GM12892 (cell line): ENCODE results near the gene RETSAT.

ENCODE experiments used
- POLR2A ChIP-seq: IDR thresholded peaks from 2 replicates; pipeline ENCODE4 v1.6.1; 2011; ENCODE audit warnings: low read depth, low read length, control low read depth
- POLR2AphosphoS5 ChIP-seq: IDR thresholded peaks from 2 replicates; pipeline ENCODE4 v1.6.1; 2011; ENCODE audit warnings: low read depth, low read length, control low read depth

DNA sequence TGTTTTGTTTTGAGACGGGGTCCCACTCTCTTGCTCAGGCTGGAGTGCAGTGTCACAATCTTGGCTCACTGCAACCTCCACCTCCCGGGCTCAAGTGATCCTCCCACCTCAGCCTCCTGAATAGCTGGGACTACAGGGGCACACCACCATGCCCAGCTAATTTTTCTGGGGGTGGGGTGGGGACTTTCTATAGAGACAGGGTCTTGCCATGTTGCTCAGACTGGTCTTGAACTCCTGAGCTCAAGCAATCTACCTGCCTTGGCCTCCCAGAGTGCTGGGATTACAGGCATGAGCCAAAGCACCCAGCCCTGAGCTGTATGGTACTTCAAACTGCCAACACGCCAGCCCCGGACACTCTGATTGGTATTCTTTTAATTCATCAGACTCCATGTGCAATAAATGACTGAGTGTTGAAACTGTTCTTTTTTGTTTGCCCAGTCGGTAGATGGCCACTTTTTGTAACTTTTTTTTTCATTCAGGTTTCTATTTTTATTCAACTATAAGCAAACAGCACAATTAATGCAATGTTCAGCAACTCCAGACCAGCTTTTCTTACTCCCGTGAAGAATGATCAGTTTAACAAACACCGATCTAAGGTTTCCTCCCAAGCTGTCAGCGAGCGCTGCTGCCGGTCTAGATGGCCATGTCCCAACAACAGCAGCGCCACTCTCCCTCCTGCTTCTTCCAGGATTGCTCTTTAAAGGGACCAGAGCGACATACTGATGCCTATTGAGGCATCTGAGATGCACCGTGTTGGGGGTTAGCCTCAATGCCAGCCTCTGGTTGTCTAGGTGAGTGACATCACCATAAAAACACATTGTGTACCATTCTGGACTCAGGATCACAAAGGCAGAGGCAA is 14.1 kb downstream of the RETSAT start:
- TF ChIP-seq POLR2A (no peak), POLR2AphosphoS5 (no peak)
